GM18517 (cell line): ENCODE measurements around the gene AKAP6.

ENCODE experiments used
- ATAC-seq: cut with Tn5 transposase; IDR thresholded peaks from one replicate; pipeline ENCODE4 v1.9.1; 2021; ENCODE audit warnings: mild to moderate bottlenecking, moderate library complexity; ENCODE audit not compliant: unreplicated experiment

Gene AKAP6

DNA sequence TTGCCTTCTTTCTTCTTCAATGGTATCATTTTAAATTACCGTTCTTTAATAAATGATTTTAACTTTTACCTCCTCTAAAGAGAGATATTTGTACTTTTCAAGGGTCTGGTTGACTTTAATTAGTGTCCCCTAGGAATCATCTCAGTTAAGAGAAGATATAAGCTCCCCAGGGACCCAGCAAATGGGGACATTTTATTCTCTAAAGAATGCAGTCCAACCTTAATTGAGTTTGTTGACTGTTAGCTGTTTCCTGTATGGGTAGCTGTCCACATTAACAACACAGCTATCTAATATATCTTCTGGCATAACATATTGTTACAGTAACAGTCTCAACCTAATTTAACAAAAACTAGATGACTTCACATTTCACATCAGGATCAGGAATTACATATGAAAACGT is 368.0 kb downstream of the AKAP6 start:
- ATAC-seq, result no peak

- no peak for ATAC-seq
These were observed 368.6 kb downstream of the AKAP6 start for GRCh38 chr14:32697704-32698103.

DNA sequence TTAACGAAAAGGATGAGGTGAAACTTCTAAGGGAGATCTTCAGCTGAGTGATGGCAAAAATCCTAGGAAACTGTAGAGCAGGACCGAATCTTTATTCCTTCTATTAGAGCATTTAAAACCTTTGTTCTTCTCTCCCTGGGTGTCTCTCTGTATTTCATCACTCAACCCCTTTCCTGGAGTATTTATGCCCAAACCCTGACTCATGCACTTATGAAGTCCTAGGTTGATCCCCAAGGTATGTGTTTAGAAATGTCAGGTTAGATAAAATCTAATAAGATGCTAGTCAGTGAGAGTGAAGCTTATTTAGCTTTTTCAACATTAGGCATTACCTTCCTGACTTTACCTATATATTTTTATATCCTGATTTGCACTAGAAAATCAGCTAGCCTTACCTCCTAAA is 369.7 kb downstream of the AKAP6 start:
- ATAC-seq, result no peak

GRCh38 chr14:32701475-32701874 is 372.4 kb downstream of the AKAP6 start:
- no peak for ATAC-seq

- ATAC-seq, result no peak
These were observed 373.0 kb downstream of the AKAP6 start for GRCh38 chr14:32702088-32702487.

DNA sequence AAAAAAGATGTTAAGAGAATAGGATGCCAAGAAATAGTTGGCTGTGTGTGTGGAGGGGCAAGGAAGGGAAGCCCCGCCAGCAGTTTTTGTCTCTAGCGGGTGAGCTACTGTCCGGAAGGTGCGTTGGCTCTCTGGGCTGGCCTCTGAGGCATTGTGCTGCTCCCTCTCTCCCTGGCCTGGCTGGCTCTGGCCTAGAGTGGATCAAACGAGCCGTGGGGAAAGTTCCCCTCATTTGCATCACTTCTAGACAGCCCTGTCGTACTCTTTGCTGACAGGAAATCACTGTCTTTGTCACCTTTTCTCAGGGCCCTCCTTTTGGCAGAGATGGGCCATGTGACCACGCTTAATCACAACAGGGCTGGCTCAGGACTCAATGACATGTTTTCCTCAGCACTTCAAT is 373.5 kb downstream of the AKAP6 start:
- ATAC-seq, result peak; percentile 72

GRCh38 chr14:32703183-32703621 is 374.1 kb downstream of the AKAP6 start:
- ATAC-seq, result no peak

DNA sequence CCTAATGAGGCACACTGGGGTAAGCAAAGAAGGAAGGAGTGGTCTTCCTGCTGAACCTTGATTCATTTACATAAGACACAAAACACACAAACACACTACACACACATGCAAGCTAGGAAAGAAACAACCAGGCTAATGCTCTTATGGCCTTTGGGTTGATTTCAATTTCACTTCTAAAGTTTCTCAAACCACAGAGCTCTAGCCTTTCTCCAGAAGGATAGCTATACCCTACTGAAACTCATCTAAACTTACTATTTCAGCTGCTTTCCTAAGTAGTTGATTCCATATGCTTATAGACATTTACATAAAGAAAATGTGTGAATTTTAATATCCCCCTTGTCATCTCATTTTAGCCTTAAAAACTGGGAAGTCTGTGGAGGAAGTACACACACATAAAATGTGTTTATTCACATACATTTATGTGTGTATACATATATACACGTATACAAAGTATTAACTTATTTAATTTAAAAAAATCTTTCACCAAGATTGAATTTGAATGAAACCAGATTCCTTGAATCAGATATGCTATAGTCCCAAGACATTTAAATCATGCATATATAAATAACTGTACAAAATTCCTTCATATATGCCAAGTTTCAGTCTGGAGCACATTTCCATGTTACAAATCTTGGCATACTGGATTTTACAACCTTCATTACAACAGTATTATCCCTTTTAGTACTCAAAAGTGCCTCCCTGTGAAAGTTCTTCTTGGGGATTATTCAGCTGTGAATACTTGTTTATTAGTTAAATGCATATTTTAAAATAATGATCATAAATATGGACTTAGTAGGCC is 377.8 kb downstream of the AKAP6 start:
- ATAC-seq, result peak; percentile 48

DNA sequence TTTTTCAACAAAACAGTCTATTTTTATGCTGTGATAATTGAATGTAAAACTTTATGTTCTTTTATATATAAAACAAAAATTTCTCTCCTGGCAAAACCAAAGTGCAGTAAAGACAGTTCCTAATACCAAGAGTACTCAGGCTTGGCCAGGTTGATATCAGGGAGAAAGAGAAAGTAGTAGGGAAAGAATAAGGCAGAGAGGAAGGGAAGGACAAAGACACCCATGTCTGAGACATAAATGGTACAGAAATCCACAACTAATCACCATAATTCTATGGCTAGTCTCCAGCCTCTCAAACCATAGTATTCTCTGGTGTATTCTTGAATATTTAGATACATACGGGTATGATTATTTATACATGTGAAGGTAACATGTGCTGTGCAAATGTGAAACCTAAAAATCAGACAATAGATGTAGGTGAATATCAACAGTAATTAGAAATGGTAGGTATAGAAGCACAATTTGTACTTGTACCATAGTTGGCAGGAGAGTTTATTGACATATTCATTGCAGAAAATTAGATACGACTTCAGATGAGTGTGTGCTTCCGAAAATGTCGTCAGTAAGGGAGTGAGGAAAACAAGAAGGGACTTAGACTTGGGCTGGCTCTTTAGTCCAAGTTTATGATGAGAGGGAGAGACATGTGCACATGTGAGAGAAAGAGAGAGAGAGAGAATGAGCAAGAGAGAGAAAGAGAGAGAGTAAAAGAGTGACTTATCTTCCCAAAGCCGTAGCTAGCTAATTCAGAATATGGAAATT is 378.8 kb downstream of the AKAP6 start:
- no peak for ATAC-seq

- ATAC-seq, result no peak
These were observed 379.9 kb downstream of the AKAP6 start for GRCh38 chr14:32709027-32709426.

GRCh38 chr14:32710231-32710671 is 381.2 kb downstream of the AKAP6 start:
- no peak for ATAC-seq

DNA sequence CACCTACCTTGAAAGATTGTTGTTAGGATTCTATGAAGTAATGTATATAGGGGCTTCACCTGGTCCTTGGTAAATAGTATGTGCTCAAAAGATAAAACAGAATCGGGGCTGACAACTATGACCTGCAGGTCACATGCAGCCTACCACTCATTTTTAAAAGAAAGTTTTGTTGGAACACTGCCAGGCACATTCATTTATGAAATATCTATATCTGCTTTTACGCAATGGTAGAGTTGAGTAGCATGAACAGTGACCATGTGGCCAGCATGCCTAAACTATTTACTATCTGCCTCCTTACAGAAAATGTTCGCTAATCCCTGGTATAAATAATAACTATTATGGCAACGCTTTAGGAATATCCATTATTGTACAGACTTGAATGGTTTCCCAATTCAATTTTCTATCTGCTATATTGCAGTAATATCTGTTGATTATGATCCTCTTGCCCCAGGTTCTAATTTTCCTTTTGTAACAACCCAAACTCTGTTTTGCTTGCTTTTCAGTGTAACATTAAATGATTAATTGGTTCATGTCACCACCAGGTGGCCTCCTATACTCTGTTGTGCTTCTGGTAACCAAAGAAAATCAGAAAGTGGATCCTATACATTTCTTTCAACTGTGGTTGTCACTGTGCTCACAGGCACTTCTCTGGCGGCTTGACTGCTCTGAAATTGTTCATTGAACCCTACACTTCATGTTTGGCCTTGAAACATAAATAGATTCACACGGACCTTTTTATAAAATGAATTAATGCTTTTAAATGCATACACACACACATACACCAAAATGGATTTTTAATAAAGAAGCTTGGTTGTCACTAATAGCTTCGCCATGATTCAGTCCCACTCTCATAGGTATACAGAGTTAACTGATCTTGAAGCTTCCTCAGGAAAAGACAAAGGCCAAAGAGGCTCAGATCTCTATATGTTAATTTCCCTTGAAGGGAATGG is 381.9 kb downstream of the AKAP6 start:
- ATAC-seq, result no peak

- no peak for ATAC-seq
These were observed 384.8 kb downstream of the AKAP6 start for GRCh38 chr14:32713856-32714255.

GRCh38 chr14:32719601-32720000 is 390.5 kb downstream of the AKAP6 start:
- no peak for ATAC-seq

- ATAC-seq, result no peak
These were observed 391.8 kb downstream of the AKAP6 start for GRCh38 chr14:32720927-32721326.

GRCh38 chr14:32722631-32723183 is 393.6 kb downstream of the AKAP6 start:
- no peak for ATAC-seq

GRCh38 chr14:32724867-32725471 is 395.9 kb downstream of the AKAP6 start:
- no peak for ATAC-seq

DNA sequence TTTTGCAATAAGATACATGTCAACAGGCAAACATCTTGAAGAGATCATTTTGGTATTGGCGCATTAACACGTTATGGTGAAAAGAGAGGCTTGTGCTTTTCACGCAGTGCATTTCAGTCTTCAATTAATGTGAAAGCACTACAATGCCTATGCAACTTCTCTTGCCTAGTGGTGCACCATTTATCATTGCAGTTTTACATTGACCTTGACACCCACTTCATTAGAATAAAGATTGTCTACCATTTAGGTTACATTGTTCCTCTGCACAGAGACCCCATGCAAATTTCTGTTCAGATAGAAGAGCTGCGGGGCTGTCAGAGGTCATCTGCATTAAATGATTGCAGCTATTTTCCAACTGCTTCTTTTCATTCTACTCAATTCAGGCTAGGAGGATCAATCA is 397.4 kb downstream of the AKAP6 start:
- ATAC-seq, result no peak

- no peak for ATAC-seq
These were observed 398.7 kb downstream of the AKAP6 start for GRCh38 chr14:32727832-32728231.

- no peak for ATAC-seq
These were observed 399.4 kb downstream of the AKAP6 start for GRCh38 chr14:32728526-32728925.
